Mucosa of descending colon (tissue), 3 donors: ENCODE measurements around the gene LTA4H. TPM values are rescaled to one million over a fixed set of nuclear protein-coding genes. Genes with fewer than 3 reads are reported as not detected.
"Not testable (repeated sequence)": the region's sequence is repeated elsewhere in the genome, so short reads cannot be mapped to it uniquely, and the experiment has no call there.

Experiments
- ATAC-seq: fragments of 200-7000 bp; cut with Tn5 transposase; one replicate; pipeline ENCODE4 v1.9.1; 2020; ENCODE audit warnings: mild to moderate bottlenecking, moderate library complexity
- DNase-seq, 3 donors: peaks; one replicate each; pipeline ENCODE4 v3.0.0-alpha.2; 2020
- H3K36me3 ChIP-seq: fragments of 200-600 bp; one replicate; pipeline ENCODE4 v1.8.0; 2021; ENCODE audit warnings: low read depth, mild to moderate bottlenecking
- H3K4me1 ChIP-seq: fragments of 200-600 bp; one replicate; pipeline ENCODE4 v1.8.0; 2021; ENCODE audit warnings: low read depth, mild to moderate bottlenecking
- H3K4me3 ChIP-seq: fragments of 200-600 bp; one replicate; pipeline ENCODE4 v1.8.0; 2021; ENCODE audit warnings: mild to moderate bottlenecking
- H3K9me3 ChIP-seq: fragments of 200-600 bp; one replicate; pipeline ENCODE4 v1.8.0; 2021; ENCODE audit warnings: mild to moderate bottlenecking
- CTCF ChIP-seq: fragments of 200-600 bp; IDR thresholded peaks from one replicate; pipeline ENCODE4 v1.8.0; 2022; ENCODE audit warnings: antibody characterized with exemption, mild to moderate bottlenecking
- intact Hi-C, 2 donors: fragments of 100-400 bp; cut with DNase I in 1 of 2; cut with micrococcal nuclease in 1 of 2; formaldehyde crosslinking; loops; one replicate each; pipeline versions ENCODE4 v1.11.0 to v1.11.1; 2022; cut with DNase I, micrococcal nuclease
- total RNA-seq, 3 donors: library from RNA; stranded (reverse); fragmentation: NEBNext Ultra II Directional in 2 of 3; extraction: Animal tissue kit (Norgen Biotek cat#: 25700) in 2 of 3; gene quantifications; one replicate each; pipeline versions ENCODE4 v1.2.1 to v1.2.4, GENCODE V29; 2021 to 2023
- donor health status: DM: no; HTN: no; CAD: no; lungs with moderate emphysema.
- donor health status: DM: no; HTN: no; CAD: no.
- donor health status: DM: no; HTN: yes; CAD: no.

Gene LTA4H
- total RNA-seq, 3 donors from 2014 or later, result 52.8 to 68.2 (median 56.9) TPM

GRCh38 chr12:96069511-96070231 is 34.3 kb upstream of the LTA4H start:
- intact Hi-C loops, result no loop called here
- H3K4me1 ChIP-seq, result no peaks in the 10 kb centered on the region
- ATAC-seq, result no peak
- DNase-seq, result no peak
- H3K9me3 ChIP-seq, result no peaks in the 10 kb centered on the region
- H3K36me3 ChIP-seq, result no peaks in the 10 kb centered on the region
- no peak overlapping the region for H3K4me3 ChIP-seq
- no peak for TF ChIP-seq CTCF

- ATAC-seq (no peak), DNase-seq (no peak)
- H3K36me3 ChIP-seq, result no peaks in the 10 kb centered on the region
- TF ChIP-seq CTCF, result no peak
- H3K9me3 ChIP-seq, result no peaks in the 10 kb centered on the region
- H3K4me1 ChIP-seq, result no peaks in the 10 kb centered on the region
- no peak overlapping the region for H3K4me3 ChIP-seq
- intact Hi-C loops, result no loop called here
Observed at GRCh38 chr12:96068636-96069035, 33.2 kb upstream of the LTA4H start.

GRCh38 chr12:96068111-96068510 is 32.7 kb upstream of the LTA4H start:
- intact Hi-C loops, result no loop called here
- no peak for ATAC-seq
- TF ChIP-seq CTCF, result no peak
- Histone ChIP-seq H3K4me3 (no peak overlapping the region), H3K36me3 (no peaks in the 10 kb centered on the region), H3K9me3 (no peaks in the 10 kb centered on the region), H3K4me1 (no peaks in the 10 kb centered on the region)
- no peak for DNase-seq

- intact Hi-C loops, H3K4me3 ChIP-seq, H3K4me1 ChIP-seq, H3K9me3 ChIP-seq, DNase-seq, H3K36me3 ChIP-seq, ATAC-seq: not testable (repeated sequence)
Observed at GRCh38 chr12:96065776-96066175, 30.4 kb upstream of the LTA4H start.

GRCh38 chr12:96064966-96065365 is 29.6 kb upstream of the LTA4H start:
- Histone ChIP-seq H3K4me3 (no peak overlapping the region), H3K36me3 (no peaks in the 10 kb centered on the region), H3K9me3 (no peaks in the 10 kb centered on the region), H3K4me1 (peaks cover 3% of the 10 kb centered on the region)
- TF ChIP-seq CTCF, result no peak
- intact Hi-C loops, result loop anchor here (5.0 kb wide), 2 partner anchors 152 to 452 kb away; no protein-coding TSS in a partner anchor
- ATAC-seq, result no peak
- no peak for DNase-seq

GRCh38 chr12:96064271-96064670 is 28.9 kb upstream of the LTA4H start:
- Histone ChIP-seq H3K4me3 (no peak overlapping the region), H3K4me1 (peaks cover 3% of the 10 kb centered on the region), H3K36me3 (no peaks in the 10 kb centered on the region), H3K9me3 (no peaks in the 10 kb centered on the region)
- intact Hi-C loops, result loop anchor here (5.0 kb wide), 2 partner anchors 153 to 453 kb away; no protein-coding TSS in a partner anchor
- ATAC-seq (no peak), DNase-seq (no peak)
- no peak for TF ChIP-seq CTCF
